Ishikawa (cell line): ENCODE results near the gene FRAS1.

Experiments
- CEBPB ChIP-seq: IDR thresholded peaks from 2 replicates; pipeline ENCODE4 v1.6.1; 2012
- CREB1 ChIP-seq: IDR thresholded peaks from 2 replicates; pipeline ENCODE4 v1.6.1; 2012; ENCODE audit warnings: low read depth
- EGR1 ChIP-seq: IDR thresholded peaks from 2 replicates; pipeline ENCODE4 v1.6.1; 2012
- EP300 ChIP-seq: IDR thresholded peaks from 2 replicates; pipeline ENCODE4 v1.6.1; 2012; ENCODE audit warnings: borderline replicate concordance
- MAX ChIP-seq: IDR thresholded peaks from 2 replicates; pipeline ENCODE4 v1.6.1; 2012
- RAD21 ChIP-seq: IDR thresholded peaks from 2 replicates; pipeline ENCODE4 v1.6.1; 2012; ENCODE audit warnings: low read depth
- REST ChIP-seq: IDR thresholded peaks from 2 replicates; pipeline ENCODE4 v1.6.1; 2012; ENCODE audit warnings: low read depth, mild to moderate bottlenecking
- TAF1 ChIP-seq: IDR thresholded peaks from 2 replicates; pipeline ENCODE4 v1.6.1; 2012; ENCODE audit warnings: low read depth, mild to moderate bottlenecking
- TF ChIP-seq, protein P1 (sequence below): IDR thresholded peaks from 2 replicates; pipeline ENCODE4 v1.6.1; 2012

GRCh38 chr4:78557841-78558240, 500.7 kb downstream of the FRAS1 start:
- TF ChIP-seq EP300 (no peak), CEBPB (no peak), EGR1 (no peak), TAF1 (no peak), CREB1 (no peak), RAD21 (no peak), REST (no peak), MAX (no peak)
- TF ChIP-seq, protein P1, sequence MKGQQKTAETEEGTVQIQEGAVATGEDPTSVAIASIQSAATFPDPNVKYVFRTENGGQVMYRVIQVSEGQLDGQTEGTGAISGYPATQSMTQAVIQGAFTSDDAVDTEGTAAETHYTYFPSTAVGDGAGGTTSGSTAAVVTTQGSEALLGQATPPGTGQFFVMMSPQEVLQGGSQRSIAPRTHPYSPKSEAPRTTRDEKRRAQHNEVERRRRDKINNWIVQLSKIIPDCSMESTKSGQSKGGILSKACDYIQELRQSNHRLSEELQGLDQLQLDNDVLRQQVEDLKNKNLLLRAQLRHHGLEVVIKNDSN, result no peak
